Activated T-helper 2 cell treated with anti-CD3 and anti-CD28 coated beads, Interferon-gamma antibody, Interleukin-2, Interleukin-4, amounts not matched to agents 10 μg/mL and 5 μg/mL and 100 μg/mL, durations not matched to agents 14 hours and 24 hours and 36 hours (primary cell): ENCODE results near the gene LRCOL1. TPM values are rescaled to one million over a fixed set of nuclear protein-coding genes. Genes with fewer than 3 reads are reported as not detected.

Source experiments
- DNase-seq: peaks from one replicate; pipeline ENCODE4 v3.0.0; 2021; ENCODE audit warnings: low spot score
- H3K27ac Mint-ChIP-seq: one replicate; pipeline ENCODE4 v1.8.0; 2021; ENCODE audit warnings: mixed read lengths
- H3K27me3 Mint-ChIP-seq: one replicate; pipeline ENCODE4 v1.8.0; 2021; ENCODE audit warnings: low read depth, mixed read lengths
- H3K36me3 Mint-ChIP-seq: one replicate; pipeline ENCODE4 v1.8.0; 2021; ENCODE audit warnings: low read depth, mixed read lengths
- H3K4me1 Mint-ChIP-seq: one replicate; pipeline ENCODE4 v1.8.0; 2021; ENCODE audit warnings: low read depth, mixed read lengths
- H3K4me3 Mint-ChIP-seq: one replicate; pipeline ENCODE4 v1.8.0; 2021; ENCODE audit warnings: low read depth, mild to moderate bottlenecking, moderate library complexity, mixed read lengths
- H3K9me3 Mint-ChIP-seq: one replicate; pipeline ENCODE4 v1.8.0; 2021; ENCODE audit warnings: mixed read lengths
- intact Hi-C: fragments of 100-400 bp; cut with micrococcal nuclease; formaldehyde crosslinking; loops from one replicate; pipeline ENCODE4 v1.15.1; 2023
- total RNA-seq: library from RNA; stranded (reverse); gene quantifications from 2 replicates; pipeline ENCODE4 v1.2.3, GENCODE V29; 2022

Gene LRCOL1
- total RNA-seq: not detected in 2 replicates

- intact Hi-C loops: no loop called here
These were observed at the start of gene LRCOL1 for GRCh38 chr12:132610051-132610759. TSS of gene LRCOL1 (minus strand) at chr12:132610582. CDS start at chr12:132606251, 4,331 bp downstream.

GRCh38 chr12:132660052-132660451 is 49.7 kb upstream of the LRCOL1 start:
- no peaks in the 10 kb centered on the region for H3K9me3 Mint-ChIP-seq
- no peaks in the 10 kb centered on the region for H3K27me3 Mint-ChIP-seq
- H3K36me3 Mint-ChIP-seq: peaks cover 80% of the 10 kb centered on the region
- intact Hi-C loops: no loop called here
- H3K4me1 Mint-ChIP-seq: peaks cover 12% of the 10 kb centered on the region
- H3K27ac Mint-ChIP-seq: no peak overlapping the region
- H3K4me3 Mint-ChIP-seq: no peak overlapping the region
- no peak for DNase-seq

More at GRCh38 chr12:132610051-132610759, at the start of gene LRCOL1:
- Mint-ChIP-seq H3K4me1 (peaks cover 6% of the 10 kb centered on the region), H3K4me3 (no peak within 1 kb of the TSS), H3K36me3 (no peaks in the 10 kb centered on the region), H3K9me3 (no peaks in the 10 kb centered on the region), H3K27ac (no peak within 1 kb of the TSS), H3K27me3 (peaks cover 33% of the 10 kb centered on the region)
- DNase-seq: no peak

- no peaks in the 10 kb centered on the region for H3K9me3 Mint-ChIP-seq
- DNase-seq: no peak
- intact Hi-C loops: no loop called here
- H3K27ac Mint-ChIP-seq: no peak overlapping the region
- H3K27me3 Mint-ChIP-seq: no peaks in the 10 kb centered on the region
- H3K4me3 Mint-ChIP-seq: no peak overlapping the region
- peaks cover 82% of the 10 kb centered on the region for H3K36me3 Mint-ChIP-seq
- H3K4me1 Mint-ChIP-seq: peaks cover 12% of the 10 kb centered on the region
These were observed 48.8 kb upstream of the LRCOL1 start for GRCh38 chr12:132659146-132659545.

- Mint-ChIP-seq H3K4me1 (peaks cover 17% of the 10 kb centered on the region), H3K27me3 (no peaks in the 10 kb centered on the region), H3K27ac (no peak overlapping the region), H3K4me3 (no peak overlapping the region), H3K36me3 (peaks cover 86% of the 10 kb centered on the region), H3K9me3 (no peaks in the 10 kb centered on the region)
- no peak for DNase-seq
- intact Hi-C loops: no loop called here
These were observed 47.9 kb upstream of the LRCOL1 start for GRCh38 chr12:132658149-132658894.

GRCh38 chr12:132657004-132657727 is 46.8 kb upstream of the LRCOL1 start:
- H3K4me3 Mint-ChIP-seq: no peak overlapping the region
- intact Hi-C loops: no loop called here
- no peak overlapping the region for H3K27ac Mint-ChIP-seq
- H3K4me1 Mint-ChIP-seq: peaks cover 8% of the 10 kb centered on the region
- no peaks in the 10 kb centered on the region for H3K27me3 Mint-ChIP-seq
- no peak for DNase-seq
- H3K9me3 Mint-ChIP-seq: no peaks in the 10 kb centered on the region
- H3K36me3 Mint-ChIP-seq: peaks cover 84% of the 10 kb centered on the region

- Mint-ChIP-seq H3K4me1 (peaks cover 7% of the 10 kb centered on the region), H3K27me3 (no peaks in the 10 kb centered on the region), H3K36me3 (peaks cover 76% of the 10 kb centered on the region), H3K27ac (no peak overlapping the region), H3K9me3 (no peaks in the 10 kb centered on the region), H3K4me3 (no peak overlapping the region)
- intact Hi-C loops: no loop called here
- no peak for DNase-seq
These were observed 43.3 kb upstream of the LRCOL1 start for GRCh38 chr12:132653567-132654290.

- intact Hi-C loops: no loop called here
- DNase-seq: no peak
- Mint-ChIP-seq H3K36me3 (peaks cover 75% of the 10 kb centered on the region), H3K4me1 (peaks cover 7% of the 10 kb centered on the region), H3K27me3 (no peaks in the 10 kb centered on the region), H3K4me3 (no peak overlapping the region), H3K27ac (no peak overlapping the region), H3K9me3 (no peaks in the 10 kb centered on the region)
These were observed 41.2 kb upstream of the LRCOL1 start for GRCh38 chr12:132651444-132652100.

GRCh38 chr12:132649226-132649945 is 39.0 kb upstream of the LRCOL1 start:
- no peak for DNase-seq
- no peaks in the 10 kb centered on the region for H3K27me3 Mint-ChIP-seq
- H3K4me3 Mint-ChIP-seq: no peak overlapping the region
- H3K4me1 Mint-ChIP-seq: peaks cover 7% of the 10 kb centered on the region
- no peak overlapping the region for H3K27ac Mint-ChIP-seq
- no peaks in the 10 kb centered on the region for H3K9me3 Mint-ChIP-seq
- intact Hi-C loops: no loop called here
- peaks cover 71% of the 10 kb centered on the region for H3K36me3 Mint-ChIP-seq

- Mint-ChIP-seq H3K36me3 (peaks cover 68% of the 10 kb centered on the region), H3K4me1 (peaks cover 4% of the 10 kb centered on the region), H3K27ac (no peak overlapping the region), H3K9me3 (no peaks in the 10 kb centered on the region), H3K27me3 (no peaks in the 10 kb centered on the region), H3K4me3 (no peak overlapping the region)
- DNase-seq: no peak
- intact Hi-C loops: no loop called here
These were observed 38.3 kb upstream of the LRCOL1 start for GRCh38 chr12:132648616-132649225.

GRCh38 chr12:132647858-132648257 is 37.5 kb upstream of the LRCOL1 start:
- DNase-seq: no peak
- Mint-ChIP-seq H3K4me1 (no peaks in the 10 kb centered on the region), H3K4me3 (no peak overlapping the region), H3K27ac (no peak overlapping the region), H3K9me3 (no peaks in the 10 kb centered on the region), H3K36me3 (peaks cover 65% of the 10 kb centered on the region), H3K27me3 (no peaks in the 10 kb centered on the region)
- intact Hi-C loops: no loop called here

- Mint-ChIP-seq H3K9me3 (no peaks in the 10 kb centered on the region), H3K27me3 (no peaks in the 10 kb centered on the region), H3K27ac (no peak overlapping the region), H3K4me1 (no peaks in the 10 kb centered on the region), H3K36me3 (peaks cover 64% of the 10 kb centered on the region), H3K4me3 (no peak overlapping the region)
- no peak for DNase-seq
- intact Hi-C loops: no loop called here
These were observed 36.5 kb upstream of the LRCOL1 start for GRCh38 chr12:132646850-132647249.
